ENCODE results near the gene CMTM3.
"Not testable (repeated sequence)": the region's sequence is repeated elsewhere in the genome, so short reads cannot be mapped to it uniquely, and the experiment has no call there.

The CMTM3 gene

DNA sequence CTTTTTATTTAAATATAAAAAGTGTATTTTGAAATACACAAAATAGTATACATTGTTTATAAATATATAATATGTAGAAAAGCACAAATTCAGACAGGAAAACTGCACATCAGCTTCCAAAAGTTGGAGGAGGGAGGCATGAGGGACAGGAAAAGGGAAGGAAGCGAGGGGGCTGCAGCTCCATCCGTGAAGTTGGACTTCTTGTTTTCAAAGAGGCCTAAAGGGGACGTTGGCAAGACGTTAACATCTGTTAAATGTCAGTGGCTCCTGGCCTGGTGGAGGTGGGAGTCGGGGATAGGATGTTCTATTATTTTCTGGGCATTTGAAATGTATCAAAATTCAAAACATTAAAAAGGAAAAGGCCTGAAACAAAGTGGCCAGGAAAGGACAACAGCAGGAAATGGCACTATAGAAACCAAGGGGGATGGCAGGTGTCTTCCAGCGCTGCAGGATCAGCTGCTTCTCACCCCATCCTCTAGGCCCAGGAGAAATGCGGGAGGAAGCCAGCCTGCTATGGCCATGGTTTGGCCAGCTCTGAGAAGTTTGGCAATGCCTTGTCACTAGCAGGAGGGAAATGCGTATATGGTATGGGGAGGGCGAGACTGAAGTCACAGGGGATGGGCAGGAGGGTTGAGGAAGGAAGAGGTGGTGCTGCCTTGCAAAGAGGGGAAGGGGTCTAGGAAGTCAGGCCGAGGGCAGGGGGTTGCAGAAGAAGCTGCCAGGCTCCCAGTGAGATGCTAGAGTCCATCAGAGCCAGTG is 18.8 kb upstream of the CMTM3 start:
- DNase-seq, result no peak

GRCh38 chr16:66587881-66588600 is 16.5 kb upstream of the CMTM3 start:
- DNase-seq, result no peak

DNA sequence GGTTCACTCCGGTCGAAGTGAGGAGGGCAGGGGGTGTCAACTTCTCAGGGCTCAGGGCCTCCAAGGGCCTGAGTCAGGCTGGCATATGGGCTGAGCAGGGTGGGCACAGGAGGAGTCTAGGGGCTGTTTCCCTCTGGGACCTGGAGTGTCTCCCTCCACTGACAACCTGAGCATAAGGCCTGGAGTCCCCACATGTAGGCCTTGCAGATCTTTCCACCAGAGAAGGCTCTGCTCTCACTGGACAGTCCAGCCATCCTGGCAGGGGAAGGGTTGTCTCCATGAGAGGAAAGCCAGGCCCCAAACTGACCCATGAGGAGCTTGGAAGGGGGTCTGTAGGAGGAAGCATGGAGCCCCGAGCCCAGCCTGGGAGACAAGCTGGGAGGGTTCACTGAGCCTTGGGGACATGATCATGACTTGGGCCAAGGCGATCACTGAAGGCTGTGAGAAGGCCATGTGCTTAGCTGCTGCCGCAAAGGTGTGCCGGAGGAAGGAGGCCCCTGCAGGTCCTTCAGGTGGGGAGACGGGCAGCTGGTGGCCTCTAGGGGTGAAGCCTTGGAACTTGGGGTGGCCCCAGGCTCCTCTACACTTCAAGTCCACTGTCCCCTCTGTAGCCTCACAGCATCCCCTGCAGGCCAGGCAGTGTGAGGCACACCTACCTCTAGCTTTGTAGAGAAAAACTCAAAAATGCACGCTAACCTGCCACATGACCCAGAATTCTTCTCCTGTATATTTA is 15.4 kb upstream of the CMTM3 start:
- peak; percentile 62 for DNase-seq

DNA sequence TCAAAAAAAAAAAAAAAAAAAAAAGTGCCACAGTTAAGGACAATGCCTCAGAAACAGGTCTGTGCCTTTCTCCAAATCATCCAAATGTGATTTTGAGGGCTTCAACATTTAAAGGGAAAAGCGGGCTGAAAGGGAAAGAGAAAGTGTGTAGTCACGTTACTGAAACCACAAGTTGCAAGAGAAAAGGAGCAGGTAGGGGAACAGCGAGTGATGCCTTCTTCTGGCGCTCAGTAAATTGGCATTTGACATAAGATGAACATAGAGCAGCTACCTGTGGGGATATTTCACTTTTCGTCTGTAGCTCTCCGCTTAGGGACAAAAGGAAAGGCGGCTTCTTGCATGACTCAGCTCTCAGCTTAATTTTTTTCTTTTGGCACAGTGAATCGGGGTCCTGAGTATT is 14.2 kb upstream of the CMTM3 start:
- DNase-seq, result no peak

- no peak for DNase-seq
Measured at GRCh38 chr16:66591018-66591417, 13.5 kb upstream of the CMTM3 start.

- no peak for DNase-seq
Measured at GRCh38 chr16:66592241-66592640, 12.3 kb upstream of the CMTM3 start.

DNA sequence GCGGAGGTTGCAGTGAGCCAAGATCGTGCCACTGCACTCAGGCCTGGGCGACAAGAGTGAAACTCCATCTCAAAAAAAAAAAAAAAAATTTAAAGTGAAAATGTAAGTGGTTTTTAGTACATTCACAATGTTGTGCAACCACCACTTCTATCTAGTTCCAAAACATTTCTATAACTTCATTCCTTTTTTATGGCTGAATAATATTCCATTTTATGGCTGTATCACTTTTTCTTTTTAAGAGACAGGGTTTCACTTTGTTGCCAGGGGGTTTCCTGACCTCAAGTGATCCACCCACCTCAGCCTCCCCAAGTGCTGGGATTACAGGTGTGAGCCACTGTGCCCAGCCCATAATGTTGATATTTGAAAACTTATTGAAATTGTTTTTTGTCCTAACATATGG is 11.7 kb upstream of the CMTM3 start:
- no peak for DNase-seq

- no peak for DNase-seq
Measured at GRCh38 chr16:66594739-66595138, 9.8 kb upstream of the CMTM3 start.

DNA sequence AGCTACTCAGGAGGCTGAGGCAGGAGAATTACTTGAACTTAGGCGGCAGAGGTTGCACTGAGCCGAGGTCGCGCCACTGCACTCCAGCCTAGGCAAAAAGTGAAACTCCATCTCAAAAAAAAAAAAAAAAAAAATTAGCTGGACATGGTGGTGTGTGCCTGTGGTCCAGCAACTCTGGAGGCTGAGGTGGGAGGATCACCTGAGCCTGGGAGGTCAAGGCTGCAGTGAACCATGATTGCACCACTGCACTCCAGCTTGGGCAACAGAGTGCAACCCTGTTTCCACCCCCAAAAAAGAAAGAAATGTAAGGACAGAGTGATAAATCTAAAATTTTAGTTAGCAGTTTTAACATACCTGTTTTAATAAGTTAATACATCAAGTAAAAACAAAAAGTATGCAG is 7.9 kb upstream of the CMTM3 start:
- DNase-seq, result not testable (repeated sequence)

DNA sequence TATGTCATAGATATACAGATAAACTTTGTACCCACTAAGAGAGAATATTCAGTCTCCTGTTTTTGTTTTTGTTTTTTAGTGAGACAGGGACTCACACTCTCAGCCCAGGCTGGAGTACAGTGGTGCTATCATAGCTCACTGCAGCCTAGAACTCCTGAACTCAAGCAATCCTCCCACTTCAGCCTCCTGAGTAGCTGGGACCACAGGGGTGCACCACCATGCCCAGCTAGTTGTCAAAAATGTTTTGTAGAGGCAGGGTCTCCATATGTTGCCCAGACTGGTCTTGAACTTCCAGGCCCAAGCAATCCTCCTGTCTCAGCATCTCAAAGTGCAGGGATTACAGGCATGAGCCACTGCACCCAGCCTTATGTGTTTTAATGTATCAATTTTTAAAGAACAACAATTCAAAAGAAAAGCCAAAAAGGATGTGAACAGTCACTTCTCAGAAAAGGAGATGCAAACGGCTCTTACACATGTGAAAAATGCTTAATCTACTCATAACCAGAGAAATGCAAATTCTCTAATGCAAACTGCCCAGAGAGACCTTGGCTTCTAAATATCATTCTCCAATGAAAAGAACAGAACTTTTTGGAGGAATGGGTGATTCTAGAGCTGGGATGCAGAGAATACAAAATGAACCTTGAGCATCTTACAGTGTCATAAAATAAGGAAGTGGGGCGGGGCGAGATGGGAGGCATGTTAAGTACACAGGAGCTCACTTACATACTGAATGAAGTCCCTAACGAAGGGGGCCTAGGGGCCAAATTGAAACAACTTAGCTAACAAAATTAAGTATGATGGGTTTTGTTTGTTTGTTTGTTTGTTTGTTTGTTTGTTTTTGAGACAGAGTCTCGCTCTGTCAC is 7.3 kb upstream of the CMTM3 start:
- DNase-seq, result no peak

DNA sequence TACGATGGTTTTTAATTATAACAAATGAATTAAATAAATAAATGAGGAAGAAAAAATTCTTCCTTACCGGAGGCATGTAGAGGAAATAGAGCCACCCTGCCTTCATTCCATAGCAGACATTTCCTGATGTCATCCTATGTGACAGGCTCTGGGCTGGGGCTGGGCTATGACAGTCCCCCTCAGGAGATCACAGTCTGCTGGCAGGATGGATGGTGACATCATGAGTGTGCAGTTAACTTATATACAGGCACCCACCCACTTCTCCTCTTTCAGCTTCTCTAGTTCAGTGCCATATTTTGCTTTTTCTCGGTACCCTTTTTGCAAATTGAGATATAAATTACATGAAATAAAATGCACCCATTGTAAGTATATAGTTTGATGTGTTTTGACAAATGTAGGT is 6.4 kb upstream of the CMTM3 start:
- no peak for DNase-seq

- DNase-seq, result no peak
Measured at GRCh38 chr16:66599726-66600125, 4.8 kb upstream of the CMTM3 start.

DNA sequence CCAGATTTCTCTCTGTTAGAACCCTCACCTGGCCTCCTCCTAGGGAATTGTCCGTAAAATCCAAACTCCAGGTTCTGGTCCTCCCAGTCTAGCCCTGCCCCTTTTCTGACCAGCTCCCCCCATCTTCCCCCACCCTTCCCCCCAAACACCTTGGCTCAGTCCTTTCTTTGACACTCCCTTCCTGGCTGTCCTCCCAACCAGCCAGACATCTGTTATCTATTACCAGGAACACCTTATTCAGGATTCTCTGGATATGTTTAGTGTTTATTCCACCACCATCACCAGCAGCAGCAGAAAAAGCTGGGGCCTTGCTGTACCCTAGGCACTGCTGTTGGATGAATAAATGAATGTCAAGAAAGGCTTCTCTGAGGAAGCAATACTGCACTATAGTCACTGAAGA is 4.0 kb upstream of the CMTM3 start:
- DNase-seq, result no peak

- no peak for DNase-seq
Measured at GRCh38 chr16:66601471-66601870, 3.0 kb upstream of the CMTM3 start.

DNA sequence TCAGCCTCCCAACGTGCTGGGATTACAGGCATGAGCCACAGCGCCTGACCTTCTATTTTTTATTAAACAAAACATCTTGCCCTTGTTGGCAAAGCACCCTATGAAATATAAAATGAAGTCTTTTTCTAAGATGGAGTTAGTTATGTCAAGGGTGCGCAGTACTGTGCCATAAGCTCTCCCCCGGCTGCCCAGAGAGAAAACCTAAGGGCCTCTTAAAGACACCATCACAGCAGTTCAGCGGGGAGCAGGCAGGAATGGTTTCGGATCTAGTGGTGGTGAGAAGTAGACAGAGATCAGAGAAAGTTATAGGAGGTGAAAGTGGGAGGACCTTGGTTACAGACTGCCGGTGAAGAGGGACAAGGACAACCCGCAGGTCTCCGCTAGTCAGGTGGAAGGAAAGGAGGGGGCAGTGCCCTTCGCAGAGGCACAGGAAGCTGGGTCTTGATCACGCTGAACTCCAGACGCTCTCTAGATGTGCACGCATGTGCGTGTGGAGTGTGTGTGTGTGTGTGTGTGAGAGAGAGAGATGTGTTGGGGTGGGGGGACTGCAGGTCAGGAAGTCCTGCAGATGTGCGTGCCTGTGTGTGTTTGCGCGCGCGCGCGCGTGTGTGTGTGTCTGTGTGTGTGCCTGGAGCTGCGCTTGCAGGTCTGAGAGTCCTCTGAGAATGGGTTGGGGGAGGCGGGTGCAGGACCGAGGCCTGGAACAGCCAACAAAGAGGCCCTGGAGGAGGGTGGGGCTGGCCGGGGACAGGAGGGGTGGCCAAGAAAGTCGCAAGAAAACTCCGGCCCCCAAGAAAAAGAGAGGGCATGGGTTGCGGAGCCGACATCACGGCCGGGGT is 748 bp upstream of the CMTM3 start:
- peak; percentile 74 for DNase-seq

- DNase-seq, result peak; percentile 49
Measured at GRCh38 chr16:66605177-66605978, 874 bp downstream of the CMTM3 start.

GRCh38 chr16:66605979-66606751 is 1.7 kb downstream of the CMTM3 start:
- no peak for DNase-seq

DNA sequence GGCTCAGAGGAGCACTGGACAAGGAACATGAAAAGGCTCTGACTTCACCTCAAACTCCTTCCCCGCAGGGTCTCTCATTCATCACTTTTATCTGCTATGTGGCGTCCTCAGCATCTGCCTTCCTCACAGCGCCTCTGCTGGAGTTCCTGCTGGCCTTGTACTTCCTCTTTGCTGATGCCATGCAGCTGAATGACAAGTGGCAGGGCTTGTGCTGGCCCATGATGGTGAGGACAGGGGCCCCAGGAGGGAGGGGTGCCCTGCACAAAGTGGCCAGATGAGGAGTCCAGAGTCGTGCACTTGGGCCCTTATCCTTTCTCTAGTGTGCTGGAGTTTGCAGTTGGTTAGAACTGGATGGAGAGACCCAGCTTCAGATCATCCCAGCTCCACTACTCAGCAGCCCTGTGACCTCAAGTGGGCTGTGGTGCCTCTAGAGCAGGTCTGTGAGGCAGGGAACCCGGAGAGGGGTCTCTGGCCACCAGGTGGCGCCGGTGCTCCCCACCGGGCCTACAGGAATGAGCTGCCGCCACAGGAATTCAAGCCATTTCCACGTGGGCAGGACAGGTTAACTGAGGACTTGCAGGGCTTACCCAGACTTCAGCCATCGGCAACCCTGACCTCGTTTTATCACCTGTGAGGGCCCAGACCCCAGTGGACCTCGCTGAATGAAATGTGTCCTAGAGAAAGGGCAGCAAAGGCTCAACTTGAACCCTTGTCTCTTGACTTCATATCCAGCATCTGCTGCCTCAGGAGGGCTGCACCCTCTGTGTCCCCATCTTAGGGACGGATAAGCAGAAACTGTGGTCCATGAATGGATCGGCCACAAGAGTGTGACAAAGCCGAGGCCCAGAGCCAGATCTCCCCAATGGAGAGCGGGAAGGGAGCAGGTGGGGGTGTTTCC is 4.0 kb downstream of the CMTM3 start:
- DNase-seq, result peak; percentile 85

- no peak for DNase-seq
Measured at GRCh38 chr16:66609139-66609510, 4.6 kb downstream of the CMTM3 start.
